Neural cell (in vitro differentiated cells): Measurements from ENCODE around the gene CFHR2.

ENCODE experiments used
- TF ChIP-seq, protein P1 (sequence below): fragments of 450-650 bp; IDR thresholded peaks from 2 replicates; pipeline ENCODE4 v1.5.1; 2014; ENCODE audit warnings: antibody characterized with exemption, mild to moderate bottlenecking, moderate library complexity; ENCODE audit not compliant: poor library complexity, severe bottlenecking
- TF ChIP-seq, protein P2 (sequence below): IDR thresholded peaks from 2 replicates; pipeline ENCODE4 v1.6.1; 2012; ENCODE audit warnings: borderline replicate concordance

DNA sequence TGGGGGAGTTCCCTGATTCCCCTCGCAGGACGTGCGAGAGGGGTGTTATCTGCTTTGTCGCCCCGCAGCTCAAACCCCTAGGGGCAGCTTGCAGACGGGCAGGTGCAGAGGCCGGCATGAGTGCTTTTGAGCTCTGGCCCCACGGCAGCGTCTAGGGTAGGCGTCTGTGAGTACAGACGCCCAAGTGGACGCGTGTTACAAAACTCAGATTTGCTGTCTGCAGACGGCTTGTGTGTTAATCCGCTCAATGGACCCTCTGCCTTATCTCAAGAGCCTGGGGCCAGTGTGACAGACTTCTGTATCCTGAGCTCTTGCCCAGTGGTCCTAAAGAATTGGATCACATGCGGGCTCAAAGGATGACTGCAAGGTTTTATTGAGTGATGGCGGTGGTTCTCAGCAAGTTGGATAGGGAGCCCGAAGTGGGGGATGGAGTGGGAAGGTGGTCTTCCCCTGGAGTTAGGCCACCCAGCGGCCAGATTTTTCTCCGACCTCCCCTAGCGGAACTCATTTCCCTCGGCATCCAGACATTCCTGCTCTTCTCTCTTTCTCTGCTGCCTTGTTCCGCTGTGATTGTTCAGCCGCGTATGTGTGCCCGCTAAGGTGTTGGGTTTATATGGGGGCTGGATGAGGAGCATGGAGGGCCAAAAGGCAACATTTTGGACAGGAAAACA is 46.2 kb upstream of the CFHR2 start:
- TF ChIP-seq, protein P1, sequence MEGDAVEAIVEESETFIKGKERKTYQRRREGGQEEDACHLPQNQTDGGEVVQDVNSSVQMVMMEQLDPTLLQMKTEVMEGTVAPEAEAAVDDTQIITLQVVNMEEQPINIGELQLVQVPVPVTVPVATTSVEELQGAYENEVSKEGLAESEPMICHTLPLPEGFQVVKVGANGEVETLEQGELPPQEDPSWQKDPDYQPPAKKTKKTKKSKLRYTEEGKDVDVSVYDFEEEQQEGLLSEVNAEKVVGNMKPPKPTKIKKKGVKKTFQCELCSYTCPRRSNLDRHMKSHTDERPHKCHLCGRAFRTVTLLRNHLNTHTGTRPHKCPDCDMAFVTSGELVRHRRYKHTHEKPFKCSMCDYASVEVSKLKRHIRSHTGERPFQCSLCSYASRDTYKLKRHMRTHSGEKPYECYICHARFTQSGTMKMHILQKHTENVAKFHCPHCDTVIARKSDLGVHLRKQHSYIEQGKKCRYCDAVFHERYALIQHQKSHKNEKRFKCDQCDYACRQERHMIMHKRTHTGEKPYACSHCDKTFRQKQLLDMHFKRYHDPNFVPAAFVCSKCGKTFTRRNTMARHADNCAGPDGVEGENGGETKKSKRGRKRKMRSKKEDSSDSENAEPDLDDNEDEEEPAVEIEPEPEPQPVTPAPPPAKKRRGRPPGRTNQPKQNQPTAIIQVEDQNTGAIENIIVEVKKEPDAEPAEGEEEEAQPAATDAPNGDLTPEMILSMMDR = no peak
- TF ChIP-seq, protein P2, sequence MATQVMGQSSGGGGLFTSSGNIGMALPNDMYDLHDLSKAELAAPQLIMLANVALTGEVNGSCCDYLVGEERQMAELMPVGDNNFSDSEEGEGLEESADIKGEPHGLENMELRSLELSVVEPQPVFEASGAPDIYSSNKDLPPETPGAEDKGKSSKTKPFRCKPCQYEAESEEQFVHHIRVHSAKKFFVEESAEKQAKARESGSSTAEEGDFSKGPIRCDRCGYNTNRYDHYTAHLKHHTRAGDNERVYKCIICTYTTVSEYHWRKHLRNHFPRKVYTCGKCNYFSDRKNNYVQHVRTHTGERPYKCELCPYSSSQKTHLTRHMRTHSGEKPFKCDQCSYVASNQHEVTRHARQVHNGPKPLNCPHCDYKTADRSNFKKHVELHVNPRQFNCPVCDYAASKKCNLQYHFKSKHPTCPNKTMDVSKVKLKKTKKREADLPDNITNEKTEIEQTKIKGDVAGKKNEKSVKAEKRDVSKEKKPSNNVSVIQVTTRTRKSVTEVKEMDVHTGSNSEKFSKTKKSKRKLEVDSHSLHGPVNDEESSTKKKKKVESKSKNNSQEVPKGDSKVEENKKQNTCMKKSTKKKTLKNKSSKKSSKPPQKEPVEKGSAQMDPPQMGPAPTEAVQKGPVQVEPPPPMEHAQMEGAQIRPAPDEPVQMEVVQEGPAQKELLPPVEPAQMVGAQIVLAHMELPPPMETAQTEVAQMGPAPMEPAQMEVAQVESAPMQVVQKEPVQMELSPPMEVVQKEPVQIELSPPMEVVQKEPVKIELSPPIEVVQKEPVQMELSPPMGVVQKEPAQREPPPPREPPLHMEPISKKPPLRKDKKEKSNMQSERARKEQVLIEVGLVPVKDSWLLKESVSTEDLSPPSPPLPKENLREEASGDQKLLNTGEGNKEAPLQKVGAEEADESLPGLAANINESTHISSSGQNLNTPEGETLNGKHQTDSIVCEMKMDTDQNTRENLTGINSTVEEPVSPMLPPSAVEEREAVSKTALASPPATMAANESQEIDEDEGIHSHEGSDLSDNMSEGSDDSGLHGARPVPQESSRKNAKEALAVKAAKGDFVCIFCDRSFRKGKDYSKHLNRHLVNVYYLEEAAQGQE = no peak
